Measurements from ENCODE around the gene USP33. TPM values are rescaled to one million over a fixed set of nuclear protein-coding genes. Genes with fewer than 3 reads are reported as not detected.

The USP33 gene
- polyA plus RNA-seq, 2 of the 4 experiments (the other 2 are of a cell fraction), result 22.9 to 49.5 TPM

- TF ChIP-seq HEYL (CRISPR knock-in tag; IDR thresholded peaks at IDR 0.05), result no peak
Measured at GRCh38 chr1:77658271-77658670, 101.4 kb downstream of the USP33 start (continued).

- no peak overlapping the region for H3K4me2 ChIP-seq
- peaks cover 13% of the 10 kb centered on the region; the same call in 1 of the 3 replicates for H3K4me1 ChIP-seq
- ChIA-PET POLR2A (no interaction called here), CTCF (no interaction called here)
- DNase-seq (ENCODE audit: low read depth in 1 of 2, low spot score in 1 of 2) (peak in 1 of 2 experiments; percentile 7), FAIRE-seq (no peak), ATAC-seq (no peak; a peak in 1 of 6 replicates)
- no peak for TF ChIP-seq MAZ (IDR thresholded peaks at IDR 0.05; ENCODE audit: borderline replicate concordance, low read depth, low read length)
- no peak for TF ChIP-seq POLR2AphosphoS2 (conservative IDR thresholded peaks at IDR 0.05; ENCODE audit: low read length)
- no peak for TF ChIP-seq ESRRA (IDR thresholded peaks at IDR 0.05; ENCODE audit: borderline replicate concordance, low read length)
- no peak for TF ChIP-seq HOXA7 (CRISPR knock-in tag; IDR thresholded peaks at IDR 0.05)
- no peak for TF ChIP-seq ZFP36 (IDR thresholded peaks at IDR 0.05; ENCODE audit: borderline replicate concordance, partially characterized antibody)
- TF ChIP-seq MYC (IDR thresholded peaks at IDR 0.05; ENCODE audit: borderline replicate concordance, low read length), result no peak
- TF ChIP-seq GATA3 (IDR thresholded peaks at IDR 0.05; ENCODE audit: borderline replicate concordance), result no peak
- TF ChIP-seq CHD4 (IDR thresholded peaks at IDR 0.05; ENCODE audit: borderline replicate concordance), result no peak
- TF ChIP-seq TP53 (CRISPR knock-in tag; IDR thresholded peaks at IDR 0.05), result no peak
- TF ChIP-seq MAX (IDR thresholded peaks at IDR 0.05), result no peak
- no peak overlapping the region for H3K4me3 ChIP-seq
- WGBS (ENCODE audit: missing lambda C conversion rate), result 54% methylated on average over 2 of the region's 2 CpGs
- no peak overlapping the region for H3K27ac ChIP-seq
- no peaks in the 10 kb centered on the region for H3K9me3 ChIP-seq
Measured at GRCh38 chr1:77655431-77655974, 104.1 kb downstream of the USP33 start.

GRCh38 chr1:77652970-77653516, 106.6 kb downstream of the USP33 start:
- DNase-seq (ENCODE audit: low read depth in 1 of 2, low spot score in 1 of 2) (no peak), FAIRE-seq (no peak), ATAC-seq (no peak)
- peaks cover 13% of the 10 kb centered on the region; the same call in 1 of the 3 replicates for H3K4me1 ChIP-seq
- H3K9me3 ChIP-seq, result peaks cover 8% of the 10 kb centered on the region; the same call in 1 of the 3 replicates
- POLR2A ChIA-PET, result no interaction called here
- no peak overlapping the region for H3K4me2 ChIP-seq
- H3K4me3 ChIP-seq, result no peak overlapping the region
- H3K27ac ChIP-seq, result no peak overlapping the region
- TF ChIP-seq HDAC2 (IDR thresholded peaks at IDR 0.05) (no peak), CEBPB (IDR thresholded peaks at IDR 0.05) (no peak), JUNB (IDR thresholded peaks at IDR 0.05) (no peak), HES2 (IDR thresholded peaks at IDR 0.05) (no peak), CBX8 (IDR thresholded peaks at IDR 0.05) (no peak), TP53 (CRISPR knock-in tag; IDR thresholded peaks at IDR 0.05) (no peak), HOXA7 (CRISPR knock-in tag; IDR thresholded peaks at IDR 0.05) (no peak), RNF2 (IDR thresholded peaks at IDR 0.05; ENCODE audit: borderline replicate concordance, low read depth) (no peak)
- CTCF ChIA-PET, result no interaction called here
- WGBS (ENCODE audit: missing lambda C conversion rate), result 93% methylated on average over 6 of the region's 6 CpGs

GRCh38 chr1:77652268-77652667, 107.4 kb downstream of the USP33 start:
- POLR2A ChIA-PET, result no interaction called here
- ATAC-seq, result no peak
- CTCF ChIA-PET, result interaction anchor here (0.7 kb wide), 1 partner anchor 120 kb away, joined by 3 read pairs; no protein-coding TSS in a partner anchor

More at GRCh38 chr1:77652268-77652667, 107.4 kb downstream of the USP33 start:
- DNase-seq (ENCODE audit: low read depth in 1 of 2, low spot score in 1 of 2) (no peak), FAIRE-seq (no peak)
- TF ChIP-seq MAZ (IDR thresholded peaks at IDR 0.05; ENCODE audit: borderline replicate concordance, low read depth, low read length) (no peak), ESRRA (IDR thresholded peaks at IDR 0.05; ENCODE audit: borderline replicate concordance, low read length) (no peak), HEYL (CRISPR knock-in tag; IDR thresholded peaks at IDR 0.05) (no peak), POLR2AphosphoS2 (conservative IDR thresholded peaks at IDR 0.05; ENCODE audit: low read length) (no peak), REST (IDR thresholded peaks at IDR 0.05) (no peak), MAFK (IDR thresholded peaks at IDR 0.05; ENCODE audit: partially characterized antibody) (no peak), NFE2L2 (conservative IDR thresholded peaks at IDR 0.05; ENCODE audit: low read length) (no peak), FOSL2 (IDR thresholded peaks at IDR 0.05) (no peak), FOSL2 (CRISPR knock-in tag; IDR thresholded peaks at IDR 0.05) (no peak), RAD21 (conservative IDR thresholded peaks at IDR 0.05 in 1 of 2, IDR thresholded peaks at IDR 0.05 in 1 of 2) (no peak), EHF (CRISPR knock-in tag; IDR thresholded peaks at IDR 0.05) (no peak)
- H3K9me3 ChIP-seq, result peaks cover 8% of the 10 kb centered on the region; the same call in 1 of the 3 replicates
- H3K4me1 ChIP-seq, result peaks cover 13% of the 10 kb centered on the region; the same call in 1 of the 3 replicates
- H3K27ac ChIP-seq, result no peak overlapping the region
- no peak overlapping the region for H3K4me2 ChIP-seq
- H3K4me3 ChIP-seq, result no peak overlapping the region
